Measurements from ENCODE around the gene IFNG. TPM values are rescaled to one million over a fixed set of nuclear protein-coding genes. Genes with fewer than 3 reads are reported as not detected.
A peak's percentile ranks its signal among the peaks of the same experiment; 100 is the strongest.

IFNG gene
- total RNA-seq, 1 experiment from 2014 or later, result 0.44 TPM

DNA sequence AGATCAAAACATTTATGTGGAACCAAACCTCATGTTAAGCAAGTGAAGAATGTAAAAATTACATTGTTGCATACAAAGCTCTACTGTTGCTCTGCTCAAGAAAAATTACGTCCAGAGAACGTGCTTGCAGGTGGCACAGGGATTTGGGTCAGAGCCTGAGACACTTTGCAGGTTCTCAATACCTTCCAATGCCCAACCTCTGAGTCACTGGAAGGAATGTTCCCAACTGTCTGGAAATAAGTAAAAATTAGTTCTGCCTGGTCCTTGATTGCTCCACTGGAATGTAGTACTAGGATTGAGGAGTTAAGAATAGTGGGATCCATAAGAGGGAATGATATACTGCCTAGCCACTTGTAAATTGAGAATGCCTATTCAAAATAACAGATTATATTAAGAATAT lies 2.8 kb upstream of the IFNG start (continued):
- TF ChIP-seq SP1 (IDR thresholded peaks at IDR 0.05; ENCODE audit: low read depth), result no peak
- TF ChIP-seq, protein P1, sequence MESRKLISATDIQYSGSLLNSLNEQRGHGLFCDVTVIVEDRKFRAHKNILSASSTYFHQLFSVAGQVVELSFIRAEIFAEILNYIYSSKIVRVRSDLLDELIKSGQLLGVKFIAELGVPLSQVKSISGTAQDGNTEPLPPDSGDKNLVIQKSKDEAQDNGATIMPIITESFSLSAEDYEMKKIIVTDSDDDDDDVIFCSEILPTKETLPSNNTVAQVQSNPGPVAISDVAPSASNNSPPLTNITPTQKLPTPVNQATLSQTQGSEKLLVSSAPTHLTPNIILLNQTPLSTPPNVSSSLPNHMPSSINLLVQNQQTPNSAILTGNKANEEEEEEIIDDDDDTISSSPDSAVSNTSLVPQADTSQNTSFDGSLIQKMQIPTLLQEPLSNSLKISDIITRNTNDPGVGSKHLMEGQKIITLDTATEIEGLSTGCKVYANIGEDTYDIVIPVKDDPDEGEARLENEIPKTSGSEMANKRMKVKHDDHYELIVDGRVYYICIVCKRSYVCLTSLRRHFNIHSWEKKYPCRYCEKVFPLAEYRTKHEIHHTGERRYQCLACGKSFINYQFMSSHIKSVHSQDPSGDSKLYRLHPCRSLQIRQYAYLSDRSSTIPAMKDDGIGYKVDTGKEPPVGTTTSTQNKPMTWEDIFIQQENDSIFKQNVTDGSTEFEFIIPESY (IDR thresholded peaks at IDR 0.05; ENCODE audit: extremely low read depth, insufficient replicate concordance, low read length), result no peak
- TF ChIP-seq FOSL1 (IDR thresholded peaks at IDR 0.05; ENCODE audit: low read depth), result no peak

DNA sequence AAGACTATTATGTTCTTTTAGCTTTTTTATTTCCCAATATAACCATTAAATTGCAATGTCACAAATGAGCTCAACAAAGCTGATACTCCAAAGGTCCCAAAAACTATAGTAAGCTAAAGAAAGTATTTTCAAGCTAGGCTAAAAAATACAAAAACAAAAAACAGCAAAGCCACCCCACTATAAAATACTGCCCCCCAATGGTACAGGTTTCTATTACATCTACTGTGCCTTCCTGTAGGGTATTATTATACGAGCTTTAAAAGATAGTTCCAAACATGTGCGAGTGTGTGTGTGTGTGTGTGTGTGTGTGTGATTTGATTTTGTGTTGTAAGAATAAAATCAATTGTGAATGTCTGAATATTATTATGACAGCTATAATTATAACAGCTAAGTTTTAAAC lies 1.1 kb downstream of the IFNG start:
- H3K4me2 ChIP-seq (ENCODE audit: low read length), result no peak overlapping the region
- CTCF ChIA-PET, result interaction anchor here (0.6 to 2.4 kb wide), 25 partner anchors 10 to 803 kb away, joined by 3 to 19 read pairs (median 4); no protein-coding TSS in a partner anchor

More for the DNA sequence above, 1.1 kb downstream of the IFNG start:
- Histone ChIP-seq H3K9ac (ENCODE audit: low read length) (no peak overlapping the region), H3K4me3 (replicated peaks in 1 of 2; ENCODE audit: low read depth in 1 of 2, low read length in 2 of 2) (no peak overlapping the region), H3K36me3 (ENCODE audit: control insufficient read depth in 1 of 2, insufficient read depth in 2 of 2, low read length in 2 of 2) (no peaks in the 10 kb centered on the region), H3K4me1 (ENCODE audit: control insufficient read depth in 1 of 2, insufficient read depth in 2 of 2, low read length in 2 of 2) (peaks cover 0 to 5% of the 10 kb centered on the region in 2 experiments; a peak in 1 of 4 replicates), H3K27me3 (ENCODE audit: insufficient read depth, low read length) (no peaks in the 10 kb centered on the region), H4K20me1 (ENCODE audit: insufficient read depth) (no peaks in the 10 kb centered on the region), H3K9me3 (ENCODE audit: control insufficient read depth in 1 of 2, insufficient read depth in 1 of 2, low read depth in 1 of 2, low read length in 2 of 2) (no peaks in the 10 kb centered on the region), H2AFZ (ENCODE audit: low read depth, low read length, poor library complexity, severe bottlenecking) (no peak overlapping the region), H3K9me2 (ENCODE audit: insufficient read depth) (no peaks in the 10 kb centered on the region), H3K27ac (ENCODE audit: low read depth, low read length) (no peak overlapping the region), H3K79me2 (ENCODE audit: insufficient read depth, low read length) (no peaks in the 10 kb centered on the region)
- no peak for TF ChIP-seq CBX3 (IDR thresholded peaks at IDR 0.05; ENCODE audit: low read depth)
- TF ChIP-seq, protein P2, sequence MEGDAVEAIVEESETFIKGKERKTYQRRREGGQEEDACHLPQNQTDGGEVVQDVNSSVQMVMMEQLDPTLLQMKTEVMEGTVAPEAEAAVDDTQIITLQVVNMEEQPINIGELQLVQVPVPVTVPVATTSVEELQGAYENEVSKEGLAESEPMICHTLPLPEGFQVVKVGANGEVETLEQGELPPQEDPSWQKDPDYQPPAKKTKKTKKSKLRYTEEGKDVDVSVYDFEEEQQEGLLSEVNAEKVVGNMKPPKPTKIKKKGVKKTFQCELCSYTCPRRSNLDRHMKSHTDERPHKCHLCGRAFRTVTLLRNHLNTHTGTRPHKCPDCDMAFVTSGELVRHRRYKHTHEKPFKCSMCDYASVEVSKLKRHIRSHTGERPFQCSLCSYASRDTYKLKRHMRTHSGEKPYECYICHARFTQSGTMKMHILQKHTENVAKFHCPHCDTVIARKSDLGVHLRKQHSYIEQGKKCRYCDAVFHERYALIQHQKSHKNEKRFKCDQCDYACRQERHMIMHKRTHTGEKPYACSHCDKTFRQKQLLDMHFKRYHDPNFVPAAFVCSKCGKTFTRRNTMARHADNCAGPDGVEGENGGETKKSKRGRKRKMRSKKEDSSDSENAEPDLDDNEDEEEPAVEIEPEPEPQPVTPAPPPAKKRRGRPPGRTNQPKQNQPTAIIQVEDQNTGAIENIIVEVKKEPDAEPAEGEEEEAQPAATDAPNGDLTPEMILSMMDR (IDR thresholded peaks at IDR 0.05 in 2 of 3, conservative IDR thresholded peaks at IDR 0.05 in 1 of 3; ENCODE audit: borderline replicate concordance in 1 of 3, insufficient read depth in 1 of 3, low read depth in 2 of 3, low read length in 2 of 3), result peak; percentile 57 to 76 (median 60); a peak in 5 of 6 replicates
- peak; percentile 66 for TF ChIP-seq RAD21 (IDR thresholded peaks at IDR 0.05; ENCODE audit: low read depth)
- peak; percentile 72 for ATAC-seq
- ChIA-PET RAD21 (ENCODE audit: low non-redundant PET in 1 of 2, low total read pairs in 2 of 2, uncharacterized antibody in 2 of 2, unreplicated experiment in 2 of 2) (interaction anchor here (0.6 to 0.7 kb wide), 2 partner anchors 45 to 118 kb away, joined by 3 to 4 read pairs; no protein-coding TSS in a partner anchor), POLR2A (no interaction called here)
- intact Hi-C loops (cut with micrococcal nuclease), result loop anchor here (2.0 kb wide), 1 partner anchor 158 kb away; no protein-coding TSS in a partner anchor
- BruUV-seq (replicated peaks), result no TSS peak
- DNase-seq (ENCODE audit: low read depth, low spot score), result peak; percentile 40
